ENCODE data around the gene HS3ST6.
"Not testable (repeated sequence)": the region's sequence is repeated elsewhere in the genome, so short reads cannot be mapped to it uniquely, and the experiment has no call there.

Gene HS3ST6

DNA sequence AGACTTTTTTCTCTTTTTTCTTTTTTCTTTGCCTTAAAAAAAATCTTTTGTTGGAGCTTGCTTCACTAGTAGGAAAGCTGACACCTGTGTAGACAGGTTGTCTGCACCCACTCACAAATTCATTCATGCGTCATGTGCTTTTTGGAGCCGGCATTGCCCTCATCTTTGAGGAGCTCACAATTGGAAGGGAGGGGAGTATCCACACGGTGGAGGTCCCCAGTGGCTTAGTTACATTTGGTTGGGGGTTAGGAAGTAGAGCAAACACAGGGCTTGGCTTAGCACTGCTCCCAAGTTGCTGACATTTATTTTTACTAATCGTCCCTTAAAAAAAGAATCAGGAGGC is 27.5 kb downstream of the HS3ST6 start:
- TF ChIP-seq CTCF (IDR thresholded peaks at IDR 0.05; ENCODE audit: insufficient read depth, low read depth, low read length, missing control alignments): no peak
- H3K4me3 ChIP-seq (ENCODE audit: low read depth, low read length): no peak overlapping the region
- DNase-seq (ENCODE audit: low read depth): no peak

DNA sequence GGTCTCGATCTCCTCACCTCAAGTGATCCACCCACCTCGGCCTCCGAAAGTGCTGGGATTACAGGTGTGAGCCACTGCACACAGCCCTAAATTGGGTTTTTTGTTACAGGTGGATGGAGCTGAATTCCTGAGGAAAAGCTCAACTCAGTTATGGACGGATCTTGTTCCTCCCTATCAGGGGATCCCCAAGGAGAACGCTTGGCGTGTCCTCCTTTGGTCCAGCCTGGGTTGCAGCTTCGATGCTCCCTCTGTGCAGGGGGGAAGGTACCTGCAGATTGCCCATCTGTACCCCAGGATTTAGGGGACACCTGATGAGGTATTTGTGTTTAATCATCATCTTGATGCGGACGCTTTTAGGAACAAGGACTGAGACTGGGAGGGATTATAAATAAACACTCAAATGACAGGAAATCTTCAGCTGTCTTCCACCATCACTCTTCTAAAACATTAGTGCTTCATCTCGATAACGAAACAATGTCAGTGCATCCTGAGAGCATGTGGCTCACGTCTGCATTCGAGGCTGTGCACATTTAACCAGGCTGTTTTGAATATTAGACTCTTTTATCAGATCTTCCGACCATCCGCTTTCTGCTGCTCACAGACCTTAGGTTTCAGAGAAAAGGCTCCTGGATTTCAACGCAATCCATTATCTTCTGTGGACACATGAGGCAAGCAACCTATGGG is 28.0 kb downstream of the HS3ST6 start:
- no peak for TF ChIP-seq CTCF (IDR thresholded peaks at IDR 0.05; ENCODE audit: insufficient read depth, low read depth, low read length, missing control alignments)
- no peak for DNase-seq (ENCODE audit: low read depth)
- H3K4me3 ChIP-seq (ENCODE audit: low read depth, low read length): no peak overlapping the region

- TF ChIP-seq CTCF (IDR thresholded peaks at IDR 0.05; ENCODE audit: insufficient read depth, low read depth, low read length, missing control alignments): no peak
- no peak for DNase-seq (ENCODE audit: low read depth)
- no peak overlapping the region for H3K4me3 ChIP-seq (ENCODE audit: low read depth, low read length)
Observed at GRCh38 chr16:1887711-1888354, 30.4 kb downstream of the HS3ST6 start.

DNA sequence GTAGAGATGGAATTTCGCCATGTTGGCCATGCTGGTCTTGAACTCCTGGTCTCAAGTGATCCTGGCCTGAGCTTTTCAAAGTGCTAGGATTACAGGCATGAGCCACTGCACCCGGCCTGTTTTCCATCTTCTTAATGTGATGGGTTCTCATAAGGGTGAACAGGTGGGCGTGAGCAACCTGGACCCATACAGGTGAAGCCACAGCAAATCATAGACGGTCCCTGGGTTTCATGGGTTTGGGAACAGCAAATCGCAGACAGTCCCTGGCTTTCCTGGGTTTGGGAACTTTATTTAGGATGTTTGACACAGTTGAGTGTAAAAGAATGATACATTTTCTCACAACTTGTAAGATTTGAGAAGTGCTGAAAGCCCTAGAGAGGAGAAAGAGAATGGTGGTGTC is 33.3 kb downstream of the HS3ST6 start:
- no peak for TF ChIP-seq CTCF (IDR thresholded peaks at IDR 0.05; ENCODE audit: insufficient read depth, low read depth, low read length, missing control alignments)
- H3K4me3 ChIP-seq (ENCODE audit: low read depth, low read length): no peak overlapping the region
- no peak for DNase-seq (ENCODE audit: low read depth)

DNA sequence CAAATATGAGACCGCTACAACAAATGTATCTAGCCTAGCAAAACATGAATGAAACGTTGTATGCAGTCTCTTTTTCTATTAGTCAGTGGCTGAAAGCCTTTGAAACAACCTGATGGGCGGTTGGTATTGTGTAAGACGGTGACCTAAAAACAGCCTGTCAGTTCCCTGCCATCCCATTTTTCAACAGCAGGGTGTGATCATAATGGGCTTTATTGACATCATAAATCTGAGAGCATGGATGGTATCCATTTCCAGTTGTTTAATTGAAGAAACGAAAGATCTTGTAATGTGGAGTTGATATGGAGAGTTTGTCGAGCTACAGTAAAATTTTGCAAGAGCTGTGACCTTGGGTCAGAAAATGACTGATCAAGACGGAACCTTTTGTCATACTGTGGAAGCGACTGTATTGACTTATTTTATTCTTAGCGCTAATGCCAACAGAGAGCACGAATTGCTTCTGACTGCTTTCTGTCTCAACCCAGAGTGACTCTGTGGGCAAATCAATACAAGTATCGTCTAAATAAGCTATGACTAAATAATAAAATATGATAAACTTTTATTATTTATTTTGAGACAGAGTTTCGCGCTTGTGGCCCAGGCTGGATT is 34.0 kb downstream of the HS3ST6 start:
- no peak for TF ChIP-seq CTCF (IDR thresholded peaks at IDR 0.05; ENCODE audit: insufficient read depth, low read depth, low read length, missing control alignments)
- no peak overlapping the region for H3K4me3 ChIP-seq (ENCODE audit: low read depth, low read length)
- DNase-seq (ENCODE audit: low read depth): no peak

DNA sequence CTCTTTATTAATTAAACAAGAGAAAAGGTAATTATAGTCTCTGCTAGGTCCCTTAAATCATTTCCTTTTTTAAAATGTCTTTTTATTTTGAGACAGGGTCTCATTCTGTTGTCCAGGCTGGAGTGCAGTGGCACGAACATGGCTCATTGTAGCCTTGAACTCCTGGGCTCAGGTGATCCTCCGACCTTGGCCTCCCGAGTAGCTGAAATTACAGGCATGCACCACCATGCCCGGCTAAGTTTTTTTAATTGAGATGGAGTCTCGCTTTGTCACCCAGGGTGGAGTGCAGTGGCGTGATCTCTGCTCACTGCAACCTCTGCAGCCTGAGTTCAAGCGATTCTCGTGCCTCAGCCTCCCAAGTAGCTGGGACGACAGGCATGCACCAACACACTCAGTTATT is 37.0 kb downstream of the HS3ST6 start:
- not testable (repeated sequence) for DNase-seq (ENCODE audit: low read depth); H3K4me3 ChIP-seq (ENCODE audit: low read depth, low read length)

DNA sequence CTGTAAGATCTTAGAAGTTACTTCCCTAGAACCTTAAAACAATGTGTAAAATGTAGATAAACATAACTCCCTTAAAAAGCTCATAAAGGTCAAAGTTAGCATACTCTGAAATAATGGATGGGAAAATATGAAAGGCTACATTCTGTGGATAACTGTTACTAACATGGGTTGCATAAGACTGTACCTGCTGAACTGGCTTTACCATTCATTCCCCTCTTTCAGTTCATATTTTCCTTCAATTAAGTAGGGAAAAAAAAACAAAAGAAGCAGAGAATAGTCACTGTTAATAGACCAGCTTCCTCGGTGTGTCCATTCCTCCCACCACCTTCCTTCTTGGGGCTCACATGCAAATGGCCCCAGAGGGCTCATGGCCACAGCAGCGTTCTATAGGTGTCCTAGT is 38.7 kb downstream of the HS3ST6 start:
- no peak for DNase-seq (ENCODE audit: low read depth)
- H3K4me3 ChIP-seq (ENCODE audit: low read depth, low read length): no peak overlapping the region
- TF ChIP-seq CTCF (IDR thresholded peaks at IDR 0.05; ENCODE audit: insufficient read depth, low read depth, low read length, missing control alignments): no peak

Measured in GM12865 (cell line).